ENCODE measurements around the gene CXCL14.

CXCL14 gene

DNA sequence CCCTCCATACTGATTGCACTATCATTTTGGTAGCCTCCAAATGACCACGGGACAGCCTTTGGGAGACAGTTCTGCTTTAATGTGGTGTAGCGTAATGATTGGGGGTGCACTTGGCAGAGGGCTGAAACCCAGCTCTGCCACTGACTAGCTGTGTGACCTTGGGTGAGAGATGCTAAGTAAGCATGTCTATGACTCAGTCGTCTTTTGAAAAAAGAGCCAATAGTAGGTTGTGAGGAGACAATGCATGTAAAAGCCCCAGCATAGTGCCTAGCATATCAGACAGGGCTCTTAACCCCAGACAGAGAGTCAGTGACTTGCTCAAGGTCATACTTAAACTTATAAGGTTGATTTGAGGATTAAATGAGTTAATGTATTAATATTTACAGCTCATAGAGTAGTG is 18.0 kb upstream of the CXCL14 start:
- no peak for DNase-seq (ENCODE audit: low read depth in 2 of 2)

DNA sequence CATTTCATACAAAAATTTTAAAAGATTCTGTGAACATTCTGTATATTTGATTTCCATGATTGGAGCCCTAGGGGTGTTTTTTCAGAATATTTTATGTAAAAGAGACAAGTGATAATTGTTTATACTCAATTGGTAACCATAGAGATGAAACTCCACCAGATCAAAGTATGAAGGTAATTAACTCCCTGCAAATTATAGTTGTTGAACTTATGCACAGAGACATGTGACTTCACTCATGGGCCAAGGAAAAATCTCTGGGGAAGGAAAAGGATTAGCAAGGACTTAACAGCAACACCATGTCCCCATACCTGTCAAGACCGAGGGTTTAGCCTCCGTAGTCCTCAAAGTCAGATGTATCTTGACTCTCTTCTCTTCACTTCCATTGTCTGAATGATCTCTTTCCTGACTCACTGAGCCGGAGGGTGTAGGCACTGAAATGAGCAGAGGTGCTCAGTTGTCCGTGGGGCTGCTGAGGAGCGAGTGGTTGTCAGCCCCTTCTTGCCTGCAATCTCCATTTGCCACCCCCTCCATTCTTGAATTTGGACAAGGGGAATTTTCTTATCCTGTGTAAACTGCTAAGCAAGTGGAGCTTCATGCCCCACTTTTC is 17.5 kb upstream of the CXCL14 start:
- DNase-seq (ENCODE audit: low read depth in 2 of 2) = no peak

DNA sequence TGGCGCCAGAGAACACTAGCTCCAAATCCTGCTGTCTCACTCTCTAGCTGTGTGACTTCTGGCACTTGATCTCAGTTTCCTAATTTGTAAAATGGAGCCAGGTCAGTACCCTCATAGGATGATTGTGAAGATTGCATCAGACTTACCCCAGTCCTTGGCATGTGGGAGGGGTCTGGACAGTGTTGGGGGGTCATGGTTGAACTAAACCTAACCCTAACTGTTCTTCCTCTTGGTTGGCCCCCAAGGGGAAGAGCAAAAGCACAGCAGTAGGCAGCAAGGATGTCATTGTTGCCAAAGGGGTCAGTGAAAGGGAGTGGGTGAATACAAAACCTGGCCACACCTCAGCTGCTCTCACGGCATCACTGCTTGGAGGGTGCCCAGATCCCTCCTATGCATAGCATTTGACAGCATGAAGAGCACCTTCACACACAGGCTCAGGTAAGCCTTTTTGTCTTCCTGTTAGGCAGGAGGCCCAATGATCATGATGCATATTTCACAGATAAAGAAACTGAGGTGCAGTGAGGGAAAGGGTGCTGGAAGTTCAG is 15.7 kb upstream of the CXCL14 start:
- no peak for DNase-seq (ENCODE audit: low read depth in 2 of 2)

DNA sequence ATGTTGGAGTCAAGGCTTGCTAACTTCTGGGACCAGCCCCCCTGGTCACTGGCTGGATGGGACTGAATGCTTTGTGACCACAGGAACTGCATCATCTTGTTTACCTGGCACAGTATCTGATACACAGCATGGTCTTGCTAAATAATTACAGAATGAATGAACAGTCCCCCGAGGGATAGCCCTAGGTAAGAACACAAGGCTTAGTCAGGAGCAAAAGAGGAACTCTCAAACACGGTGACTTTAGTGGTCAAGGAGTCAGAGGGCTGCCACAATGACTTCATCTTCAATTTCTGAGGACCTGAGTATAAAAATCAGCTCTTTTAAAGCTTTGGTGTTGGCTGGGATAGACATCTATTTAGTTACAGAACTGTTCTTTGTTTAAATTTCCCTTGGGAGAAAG is 15.1 kb upstream of the CXCL14 start:
- no peak for DNase-seq (ENCODE audit: low read depth in 2 of 2)

DNA sequence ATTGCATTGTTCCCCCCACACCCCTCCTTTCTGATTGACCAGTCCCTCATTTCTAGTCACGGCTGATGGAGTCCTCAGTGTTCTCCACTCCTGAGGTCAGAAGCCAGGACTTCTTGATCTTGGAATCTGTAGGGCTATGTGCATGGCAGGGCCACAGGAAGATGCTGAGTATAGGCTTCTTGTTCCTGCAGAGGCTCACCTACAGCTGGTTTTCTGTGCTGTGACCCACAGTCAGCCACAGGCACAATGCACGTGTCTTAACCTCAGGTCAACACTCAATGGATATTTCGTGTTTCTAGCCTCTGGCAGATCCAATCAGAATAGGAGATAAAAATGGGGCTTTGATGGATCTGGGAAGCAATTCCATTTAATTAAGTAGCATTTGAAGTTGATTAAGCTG is 14.3 kb upstream of the CXCL14 start:
- DNase-seq (ENCODE audit: low read depth in 2 of 2) = no peak

DNA sequence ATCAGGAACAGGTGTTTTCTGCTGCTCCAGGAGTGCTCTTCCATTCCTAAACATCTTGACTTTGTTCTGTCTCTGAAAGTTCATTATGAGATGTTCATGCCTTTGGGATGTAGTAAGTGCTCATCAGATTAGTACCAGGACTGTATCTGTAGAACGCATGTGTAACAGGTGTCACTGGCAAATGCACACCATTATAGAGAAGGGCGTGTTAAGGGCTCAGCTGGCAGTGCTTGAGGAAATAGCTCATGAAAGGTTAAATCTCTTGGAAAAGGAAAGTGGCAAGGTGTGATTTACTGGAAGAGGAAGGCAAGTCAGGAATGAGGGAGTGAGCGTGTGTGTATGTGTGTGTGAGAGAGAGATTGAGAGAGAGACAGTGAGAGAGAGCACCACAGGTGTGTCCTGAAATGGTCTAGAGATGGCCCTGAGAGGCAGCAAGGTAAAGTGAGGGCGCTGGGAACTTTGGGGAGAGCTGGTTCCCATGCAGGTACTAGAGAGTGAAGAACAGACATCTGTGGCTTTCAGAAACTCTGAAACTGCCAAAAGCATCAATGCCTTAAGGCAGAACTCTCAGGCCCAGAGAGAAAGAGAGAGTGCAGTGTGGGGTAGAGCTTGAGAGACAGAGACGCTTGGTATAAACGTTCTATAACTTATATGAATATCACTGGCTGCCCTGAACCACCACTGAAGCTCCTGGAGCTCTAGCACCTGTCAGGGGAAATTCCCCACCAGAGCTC is 13.7 kb upstream of the CXCL14 start:
- no peak for DNase-seq (ENCODE audit: low read depth in 2 of 2)

DNA sequence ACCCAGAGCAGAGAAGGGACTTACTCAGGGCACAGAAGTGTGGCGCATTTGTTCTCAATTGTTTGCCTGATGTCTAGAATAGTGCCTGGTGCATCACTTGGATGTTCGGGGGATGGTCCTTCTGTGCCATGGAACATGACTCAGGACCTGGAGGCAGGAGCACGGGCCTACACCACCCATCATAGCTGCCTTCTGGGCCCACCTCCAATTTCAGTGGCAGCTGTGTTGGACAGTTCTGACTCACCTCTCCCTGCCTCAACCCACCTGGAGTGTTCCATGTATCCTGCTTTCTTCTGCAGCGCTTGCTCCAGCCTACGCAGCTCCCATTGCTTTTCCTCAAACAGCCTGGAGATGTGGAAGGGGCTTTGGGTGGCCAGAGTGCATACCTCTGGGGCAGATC is 12.5 kb upstream of the CXCL14 start:
- DNase-seq (ENCODE audit: low read depth in 2 of 2) = no peak

DNA sequence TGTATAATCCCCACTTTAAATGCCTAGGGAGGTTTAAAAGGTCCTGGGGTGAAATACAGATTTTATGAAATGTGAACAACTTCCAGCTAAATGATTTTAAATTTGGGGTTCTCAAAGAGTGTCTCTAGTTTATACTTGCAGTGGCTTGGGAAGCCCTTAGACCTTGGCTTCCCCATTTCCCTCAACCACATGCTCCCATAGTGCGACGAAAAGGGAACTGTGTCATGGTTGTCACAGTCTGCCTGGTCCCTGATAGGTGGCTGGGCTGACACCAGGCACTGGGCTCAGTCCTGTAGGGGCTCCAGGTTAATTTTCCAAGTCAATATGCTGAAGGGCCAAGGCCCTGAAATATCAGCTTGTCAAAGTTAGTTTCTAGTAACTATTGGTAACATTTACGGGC is 10.4 kb upstream of the CXCL14 start:
- no peak for DNase-seq (ENCODE audit: low read depth in 2 of 2)

DNA sequence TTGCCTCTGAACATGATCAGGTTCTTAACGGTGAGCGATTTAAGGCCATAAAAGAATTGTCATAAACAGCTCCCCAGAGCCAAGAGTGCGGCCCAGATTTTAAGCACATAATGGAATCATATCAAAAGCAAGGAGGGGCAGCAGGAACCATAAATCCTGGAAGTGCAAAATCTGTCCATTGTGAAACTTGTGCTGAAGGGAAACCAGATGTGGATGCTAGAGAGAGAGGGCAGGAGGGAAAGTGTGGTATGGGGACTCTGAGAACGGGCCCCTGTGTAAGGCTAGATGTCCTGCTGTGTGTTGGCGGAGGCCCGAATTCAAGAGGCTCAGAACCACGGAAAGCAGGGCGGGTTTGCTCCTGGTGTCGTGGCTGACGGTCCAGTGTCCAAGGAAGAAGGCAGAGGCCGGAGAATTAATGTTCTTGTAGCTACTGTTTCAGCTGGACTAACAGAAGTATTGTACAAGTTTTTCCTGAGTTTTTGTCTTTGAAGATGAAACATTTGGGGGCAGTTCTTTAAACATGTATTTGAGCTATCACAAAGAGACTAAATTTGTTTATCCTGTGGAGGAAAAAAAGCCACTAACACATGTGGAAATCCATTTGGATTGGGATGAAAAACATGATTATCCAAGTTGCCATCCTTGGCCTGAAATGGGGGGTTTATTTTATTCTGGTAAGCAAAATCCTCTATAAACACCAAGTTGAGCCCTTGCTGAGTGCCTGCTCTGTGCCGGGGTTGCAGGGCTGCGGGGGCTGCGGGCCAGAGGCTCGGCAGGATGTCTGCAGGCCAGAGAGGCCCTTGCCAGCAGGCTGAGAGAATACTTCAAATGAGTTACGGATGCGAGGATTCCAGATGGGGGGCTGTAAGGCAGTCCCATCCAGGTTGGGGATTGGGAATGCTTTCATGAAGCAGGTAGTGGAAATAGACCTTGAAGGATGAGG is 9.2 kb upstream of the CXCL14 start:
- DNase-seq (ENCODE audit: low read depth in 2 of 2) = no peak

DNA sequence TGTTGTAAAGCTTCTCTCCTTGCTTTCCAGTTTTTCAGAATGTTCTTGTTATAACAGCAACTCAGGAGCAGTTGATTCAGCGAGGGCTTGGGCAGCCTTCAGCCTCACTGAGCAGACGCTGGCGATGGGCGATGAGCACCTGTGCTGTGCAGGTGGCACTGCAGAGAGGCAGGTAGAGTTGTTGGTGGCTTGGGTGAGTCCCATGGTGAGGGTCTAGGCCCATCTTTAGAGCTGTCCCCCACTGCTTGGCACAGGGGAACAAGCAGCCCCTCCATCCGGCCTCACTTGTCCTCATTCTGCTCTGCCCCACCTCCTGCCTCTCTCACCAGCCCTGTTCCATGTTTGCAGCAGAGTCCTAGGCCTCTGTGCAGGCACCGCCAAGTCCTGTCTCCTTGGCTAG is 6.1 kb upstream of the CXCL14 start:
- no peak for DNase-seq (ENCODE audit: low read depth in 2 of 2)

DNA sequence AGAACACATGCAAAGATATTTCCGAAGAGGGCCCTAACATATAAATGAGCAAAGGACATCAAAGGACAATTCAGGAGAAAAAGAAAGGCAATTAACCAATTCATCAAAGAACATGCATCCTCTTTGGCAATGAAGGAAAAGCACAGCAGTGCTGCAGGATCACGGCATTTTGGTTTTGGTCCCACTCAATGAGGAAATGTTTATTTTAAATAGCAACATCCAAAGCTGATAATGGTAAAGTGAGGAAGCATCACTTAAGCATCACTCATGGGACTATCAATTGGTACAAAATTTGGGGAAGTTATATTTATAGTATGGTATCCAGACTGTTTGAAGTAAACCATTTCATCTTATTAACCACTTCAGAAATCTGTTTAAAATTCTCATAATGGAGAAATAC is 5.5 kb upstream of the CXCL14 start:
- no peak for DNase-seq (ENCODE audit: low read depth in 2 of 2)

DNA sequence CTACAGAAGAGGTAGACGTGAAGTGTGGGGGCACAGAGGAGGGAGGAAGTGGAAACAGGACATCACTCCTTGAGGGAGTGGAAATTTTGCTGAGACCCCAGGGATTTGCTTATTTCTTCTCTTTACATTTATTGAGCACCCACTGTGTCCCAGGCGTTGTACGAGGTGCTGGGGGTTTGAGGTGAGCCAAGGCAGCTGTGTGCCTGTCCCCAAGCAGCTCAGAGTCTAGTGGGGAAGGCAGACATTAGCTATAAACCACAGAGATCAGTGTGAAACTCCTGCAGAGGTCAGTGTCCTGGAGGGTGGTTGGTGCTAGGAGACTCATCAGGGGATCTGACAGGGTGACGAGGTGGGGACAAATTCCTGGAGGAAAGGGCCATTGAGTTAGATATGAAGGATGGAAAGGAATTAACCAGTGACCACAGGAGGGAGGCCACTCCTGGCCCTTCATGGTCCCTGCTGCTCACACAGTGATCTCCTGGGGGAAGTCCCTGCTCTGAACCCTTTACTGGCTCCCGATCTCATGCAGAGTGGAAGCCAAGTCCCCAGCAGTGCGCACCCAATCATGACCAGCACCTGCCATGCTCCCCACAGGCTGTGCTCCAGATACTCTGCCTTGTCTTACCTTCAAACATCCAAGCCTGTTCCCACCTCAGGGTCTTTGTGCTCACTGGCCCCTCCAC is 3.4 kb upstream of the CXCL14 start:
- no peak for DNase-seq (ENCODE audit: low read depth in 2 of 2)

DNA sequence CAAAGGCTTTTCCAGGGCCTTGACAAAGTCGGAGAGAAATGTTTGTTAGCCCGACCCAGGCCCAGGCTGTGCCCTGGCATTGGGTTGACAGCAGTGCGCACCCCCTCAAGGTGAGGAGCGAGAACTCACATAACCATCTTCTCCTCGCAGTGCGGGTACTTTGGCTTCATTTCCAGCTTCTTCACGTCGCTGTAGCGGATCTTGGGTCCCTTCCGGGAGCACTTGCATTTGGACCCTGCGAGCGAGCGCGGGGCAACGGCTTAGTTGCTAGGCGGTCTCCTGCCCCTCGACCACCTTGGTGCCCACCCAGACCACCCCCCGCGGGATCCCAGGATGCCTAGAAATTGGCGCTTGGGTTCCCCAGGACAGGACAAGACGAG is 496 bp downstream of the CXCL14 start:
- no peak for DNase-seq (ENCODE audit: low read depth in 2 of 2)

DNA sequence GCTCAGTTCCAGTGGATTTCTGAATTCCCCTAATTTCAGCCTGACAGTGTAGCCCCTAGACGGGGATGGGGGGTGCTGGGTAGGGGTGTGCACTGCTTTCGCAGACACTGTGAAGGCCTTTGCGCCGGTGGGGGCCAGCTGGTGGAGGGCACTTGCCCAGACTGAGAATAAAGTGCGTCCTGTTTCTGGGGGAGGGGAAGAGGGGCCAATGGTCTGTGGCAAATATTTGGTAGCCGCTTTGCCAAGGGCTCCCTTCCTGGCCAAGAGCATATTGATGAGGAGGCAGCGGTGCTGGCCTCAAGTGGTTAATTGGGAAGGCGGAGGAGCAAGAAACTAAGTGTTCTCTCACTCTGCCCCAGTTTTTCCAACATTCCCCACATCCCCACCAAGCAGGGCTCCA is 1.4 kb downstream of the CXCL14 start:
- DNase-seq (ENCODE audit: low read depth in 2 of 2) = no peak

DNA sequence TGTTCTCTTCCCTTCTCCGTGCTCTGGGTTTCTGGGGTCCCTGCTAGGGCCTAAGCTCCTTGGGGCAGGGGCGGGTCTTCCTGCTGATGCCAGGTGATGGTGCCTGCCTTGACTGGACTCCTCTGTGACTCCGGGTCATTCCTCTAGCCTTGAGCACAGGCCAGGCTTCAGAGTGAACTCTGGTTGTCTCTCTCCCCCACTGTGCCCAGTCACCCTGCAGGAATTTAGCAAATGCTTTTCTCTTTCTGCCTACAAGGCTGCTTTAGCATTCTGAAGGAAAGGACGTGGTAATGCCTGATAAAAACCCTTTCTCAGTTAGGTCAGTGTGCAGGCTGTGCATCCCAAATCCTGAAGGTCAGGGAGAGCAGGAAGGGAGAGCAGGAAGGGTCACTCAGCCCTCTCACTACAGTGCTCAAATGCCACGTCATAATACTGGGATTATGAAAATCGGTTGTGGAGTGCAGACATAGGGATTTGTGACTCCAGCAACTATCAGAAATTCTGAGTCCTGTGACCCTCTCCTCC is 2.7 kb downstream of the CXCL14 start:
- no peak for DNase-seq (ENCODE audit: low read depth in 2 of 2)

DNA sequence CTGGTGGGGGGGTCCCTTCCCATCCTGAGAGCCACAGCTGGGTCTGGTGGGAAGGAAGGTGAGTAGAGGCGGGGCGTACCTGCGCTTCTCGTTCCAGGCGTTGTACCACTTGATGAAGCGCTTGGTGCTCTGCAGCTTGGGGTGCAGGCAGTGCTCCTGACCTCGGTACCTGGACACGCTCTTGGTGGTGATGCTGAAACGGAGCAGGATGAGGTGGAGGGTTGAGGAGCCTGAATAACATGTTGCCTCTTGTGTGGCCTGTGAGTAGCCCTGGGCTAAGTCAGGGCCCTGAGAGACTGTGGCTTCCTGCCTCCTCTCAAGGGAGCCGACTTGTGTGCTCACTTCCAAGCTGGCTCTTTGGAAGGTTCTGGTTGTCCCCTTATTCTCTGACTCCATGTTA is 4.3 kb downstream of the CXCL14 start:
- no peak for DNase-seq (ENCODE audit: low read depth in 2 of 2)

DNA sequence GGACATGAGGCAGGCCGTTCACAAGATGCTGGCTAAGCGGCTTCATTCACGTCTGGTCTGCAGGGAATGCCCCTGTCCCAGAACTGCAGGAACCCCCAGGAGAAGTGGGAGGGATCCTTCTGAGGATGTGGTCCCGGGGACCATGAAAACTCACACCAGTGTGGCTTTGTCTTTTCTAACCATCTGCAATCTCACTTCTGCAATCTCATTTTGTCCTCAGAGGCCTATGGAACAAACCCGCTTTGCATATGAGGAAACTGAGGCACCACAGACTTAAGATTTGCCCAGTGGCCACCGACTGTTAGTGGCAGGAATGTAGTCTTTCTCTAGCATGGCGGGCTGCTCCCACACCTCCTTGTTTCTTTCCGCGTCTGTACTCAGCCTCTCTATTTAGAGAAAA is 6.9 kb downstream of the CXCL14 start:
- no peak for DNase-seq (ENCODE audit: low read depth in 2 of 2)

DNA sequence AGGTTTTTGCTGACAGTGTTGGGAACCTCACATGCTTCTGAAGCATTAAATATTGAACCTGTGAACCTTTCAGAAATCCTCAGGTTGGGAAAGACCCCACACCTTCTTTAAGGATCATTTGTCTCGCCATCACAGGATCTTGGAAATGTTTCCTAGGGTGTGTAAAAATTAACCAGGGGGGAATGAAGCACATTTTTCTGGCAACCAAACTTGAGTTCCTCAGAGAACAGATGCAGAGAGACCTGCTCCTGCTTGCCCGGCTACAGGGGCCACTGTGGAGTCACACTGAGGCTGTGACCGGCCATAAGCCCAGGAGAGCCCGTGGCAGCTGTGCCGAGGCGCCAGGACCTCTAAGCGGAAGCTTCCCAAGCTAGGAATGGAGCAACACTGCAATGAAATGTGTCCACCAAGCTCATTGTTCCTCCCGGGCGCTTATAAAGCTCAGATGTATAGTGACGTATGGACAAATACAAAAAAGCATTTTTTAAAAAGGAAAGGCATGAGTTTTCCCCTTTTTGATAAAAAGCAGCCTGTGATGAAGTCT is 7.7 kb downstream of the CXCL14 start:
- no peak for DNase-seq (ENCODE audit: low read depth in 2 of 2)

DNA sequence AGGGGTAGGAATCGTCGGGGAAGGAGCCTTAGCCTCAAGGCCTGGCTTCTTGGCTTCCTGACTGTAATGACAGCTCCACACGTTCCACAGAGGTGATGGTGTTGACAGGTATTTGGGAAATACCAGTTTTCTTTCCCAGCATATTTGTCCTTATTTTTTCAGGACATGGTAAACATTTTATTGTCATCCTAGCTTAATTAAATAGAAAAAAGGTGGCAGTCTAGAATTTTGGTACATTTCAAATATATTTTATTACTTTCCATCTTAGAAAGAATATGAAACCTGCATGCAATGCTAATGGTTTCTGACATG is 8.4 kb downstream of the CXCL14 start:
- DNase-seq (ENCODE audit: low read depth in 2 of 2) = no peak

DNA sequence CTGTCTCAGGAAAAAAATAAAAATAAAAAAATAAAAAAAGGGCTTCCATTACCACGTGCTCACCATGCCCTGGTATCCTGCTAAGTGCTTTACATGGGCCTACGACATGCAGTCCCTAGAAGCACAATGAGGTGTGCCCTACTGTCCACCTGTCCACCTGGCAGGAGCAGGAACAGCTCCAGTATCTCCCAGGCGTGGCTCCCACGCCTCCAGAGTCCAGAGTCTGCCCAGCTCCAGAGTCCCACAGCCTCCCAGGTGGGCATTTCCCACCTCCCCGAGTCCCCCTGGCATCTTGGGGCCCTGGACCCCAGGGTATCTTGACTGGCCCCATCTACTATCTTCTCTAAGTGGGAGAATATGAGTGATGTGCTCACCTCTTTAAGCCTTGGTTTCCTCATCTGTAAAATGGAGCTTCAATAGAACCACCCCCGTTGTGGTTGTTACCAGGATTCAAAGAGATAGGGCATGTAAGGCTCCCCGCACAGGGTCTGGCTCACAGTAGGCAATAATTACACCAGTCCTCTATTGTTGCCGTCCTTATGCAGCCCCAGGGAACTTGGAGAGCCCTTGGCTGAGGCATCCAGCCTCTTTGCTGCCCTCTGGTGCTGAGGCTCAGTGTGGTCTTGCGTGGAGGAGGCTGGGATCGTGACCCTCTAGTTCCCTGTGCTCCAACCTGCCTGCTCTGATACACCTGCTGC is 8.9 kb downstream of the CXCL14 start:
- no peak for DNase-seq (ENCODE audit: low read depth in 2 of 2)

DNA sequence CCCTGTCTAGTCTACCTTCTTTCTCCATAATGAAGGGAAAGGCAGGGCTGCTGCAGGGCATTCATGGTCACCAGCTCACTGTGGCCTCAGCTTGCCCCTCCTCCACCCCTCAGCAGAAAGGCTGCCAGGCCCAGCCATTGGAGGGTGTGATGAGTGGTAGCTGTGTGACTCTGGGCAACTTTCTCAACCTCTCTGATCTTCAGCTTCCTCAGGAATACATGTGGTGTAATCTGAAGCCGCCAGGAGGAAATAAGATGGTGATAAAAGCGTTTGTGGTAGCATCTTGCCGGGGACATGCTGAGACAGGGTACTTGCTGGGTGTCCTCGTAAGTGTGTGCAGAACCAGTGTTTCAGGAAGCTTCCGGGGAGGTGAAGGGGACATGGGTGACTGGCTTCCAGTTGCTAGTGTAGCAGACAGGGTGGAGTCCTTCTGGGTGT is 9.8 kb downstream of the CXCL14 start:
- DNase-seq (ENCODE audit: low read depth in 2 of 2) = no peak

Measured in stimulated activated CD4-positive, alpha-beta T cell treated with anti-CD3 and anti-CD28 coated beads, Interleukin-1b, Interleukin-23, amount 100 ng/mL, for 1 hour (primary cell).